ENCODE measurements around the gene STIM1.
"Not testable (repeated sequence)": the region's sequence is repeated elsewhere in the genome, so short reads cannot be mapped to it uniquely, and the experiment has no call there.

Gene STIM1

DNA sequence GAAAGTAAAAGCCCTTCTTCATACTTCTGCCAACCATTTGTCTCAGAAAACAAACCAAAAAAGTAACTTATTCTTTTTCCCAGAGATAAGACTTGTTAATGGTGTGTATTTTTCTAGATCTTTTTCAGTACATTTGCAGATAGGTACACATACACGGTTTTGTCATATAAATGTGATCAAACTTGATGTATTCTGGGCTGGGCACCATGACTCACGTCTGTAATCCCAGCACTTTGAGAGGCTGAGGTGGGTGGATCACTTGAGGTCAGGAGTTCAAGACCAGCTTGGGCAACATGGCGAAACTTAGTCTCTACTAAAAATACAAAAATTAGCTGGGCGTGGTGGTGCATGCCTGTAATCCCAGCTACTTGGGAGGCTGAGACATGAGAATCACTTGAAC lies 274.8 kb downstream of the STIM1 start:
- DNase-seq, result not testable (repeated sequence)

DNA sequence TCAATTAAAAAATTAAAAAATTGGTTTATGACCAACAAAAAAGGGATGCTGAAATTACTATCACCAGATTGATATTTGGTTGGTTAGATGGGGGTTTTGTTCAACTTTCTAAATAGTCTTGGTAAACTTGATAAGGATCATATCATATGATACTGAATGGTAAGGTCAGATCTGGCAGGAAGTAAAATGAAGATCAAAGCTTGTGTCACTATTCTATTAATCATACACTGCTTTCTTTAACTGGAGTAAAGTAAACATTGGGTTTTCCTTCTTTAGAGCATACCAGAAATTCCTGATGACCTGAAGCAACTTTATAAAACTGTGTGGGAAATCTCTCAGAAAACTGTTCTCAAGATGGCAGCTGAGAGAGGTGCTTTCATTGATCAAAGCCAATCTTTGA lies 279.3 kb downstream of the STIM1 start:
- no peak for DNase-seq

DNA sequence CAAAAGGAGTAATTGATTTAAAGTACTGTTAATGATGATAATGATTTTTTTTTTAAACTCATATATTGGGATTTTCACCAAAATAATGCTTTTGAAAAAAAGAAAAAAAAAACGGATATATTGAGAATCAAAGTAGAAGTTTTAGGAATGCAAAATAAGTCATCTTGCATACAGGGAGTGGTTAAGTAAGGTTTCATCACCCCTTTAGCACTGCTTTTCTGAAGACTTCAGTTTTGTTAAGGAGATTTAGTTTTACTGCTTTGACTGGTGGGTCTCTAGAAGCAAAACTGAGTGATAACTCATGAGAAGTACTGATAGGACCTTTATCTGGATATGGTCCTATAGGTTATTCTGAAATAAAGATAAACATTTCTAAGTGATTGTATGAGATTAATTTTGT lies 283.0 kb downstream of the STIM1 start:
- DNase-seq, result no peak

DNA sequence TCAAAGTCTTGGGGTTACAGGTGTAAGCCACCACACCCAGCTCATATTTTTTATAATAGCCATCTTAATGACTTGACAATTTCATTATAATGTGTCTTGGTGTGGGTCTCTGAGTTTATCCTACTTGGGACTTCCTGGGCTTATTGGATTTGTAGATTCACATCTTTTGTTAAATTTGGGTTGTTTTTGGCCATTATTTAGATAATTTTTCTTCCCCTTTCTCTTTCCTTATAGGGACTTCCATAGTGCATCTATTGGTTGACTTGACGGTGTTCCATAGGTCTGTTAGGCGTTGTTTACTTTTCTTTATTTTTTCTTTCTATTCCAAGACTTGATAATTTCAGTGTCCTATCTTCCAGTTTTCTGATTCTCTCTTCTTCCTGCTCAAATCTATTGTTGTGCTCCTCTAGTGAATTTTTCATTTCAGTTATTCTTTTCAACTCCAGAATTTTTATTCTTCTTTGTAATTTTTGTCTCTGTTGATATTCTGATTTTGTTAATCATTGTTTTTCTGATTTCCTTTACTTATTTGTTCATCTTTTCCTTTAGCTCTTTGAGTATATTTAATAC lies 284.7 kb downstream of the STIM1 start:
- no peak for DNase-seq
